Parathyroid adenoma (tissue), 2 donors: ENCODE results near the gene CSNK1G3.

ENCODE experiments used
- H2AFZ ChIP-seq: fragments of 300-600 bp; sonication (generic); one replicate; pipeline ENCODE4 v1.7.0; 2017; ENCODE audit warnings: antibody characterized with exemption, mild to moderate bottlenecking
- H3K27ac ChIP-seq: fragments of 300-600 bp; sonication (generic); one replicate; pipeline ENCODE4 v1.7.0; 2017
- H3K27me3 ChIP-seq: fragments of 300-600 bp; sonication (generic); one replicate; pipeline ENCODE4 v1.7.0; 2017; ENCODE audit warnings: low read length; ENCODE audit not compliant: control insufficient read depth, insufficient read depth
- H3K36me3 ChIP-seq: fragments of 300-600 bp; sonication (generic); one replicate; pipeline ENCODE4 v1.7.0; 2017; ENCODE audit warnings: low read length; ENCODE audit not compliant: control insufficient read depth, insufficient read depth
- H3K4me1 ChIP-seq: fragments of 300-600 bp; sonication (generic); one replicate; pipeline ENCODE4 v1.7.0; 2017; ENCODE audit warnings: control low read depth
- H3K4me2 ChIP-seq: fragments of 300-600 bp; sonication (generic); one replicate; pipeline ENCODE4 v1.7.0; 2017; ENCODE audit warnings: low read length
- H3K4me3 ChIP-seq: fragments of 300-600 bp; sonication (generic); one replicate; pipeline ENCODE4 v1.7.0; 2017; ENCODE audit warnings: low read depth, low read length
- H3K79me2 ChIP-seq: fragments of 300-600 bp; sonication (generic); one replicate; pipeline ENCODE4 v1.7.0; 2017; ENCODE audit warnings: control low read depth
- H3K9ac ChIP-seq: fragments of 300-600 bp; sonication (generic); one replicate; pipeline ENCODE4 v1.7.0; 2017; ENCODE audit warnings: mild to moderate bottlenecking
- H3K9me3 ChIP-seq: fragments of 300-600 bp; sonication (generic); one replicate; pipeline ENCODE4 v1.7.0; 2017; ENCODE audit warnings: low read length; ENCODE audit not compliant: control insufficient read depth
- TF ChIP-seq, protein P1 (sequence below): fragments of 300-600 bp; sonication (generic); IDR thresholded peaks from one replicate; pipeline ENCODE4 v1.7.0; 2017; ENCODE audit warnings: antibody characterized with exemption, mild to moderate bottlenecking
- donor health status: primary hyperparathyroidism.

The CSNK1G3 gene

DNA sequence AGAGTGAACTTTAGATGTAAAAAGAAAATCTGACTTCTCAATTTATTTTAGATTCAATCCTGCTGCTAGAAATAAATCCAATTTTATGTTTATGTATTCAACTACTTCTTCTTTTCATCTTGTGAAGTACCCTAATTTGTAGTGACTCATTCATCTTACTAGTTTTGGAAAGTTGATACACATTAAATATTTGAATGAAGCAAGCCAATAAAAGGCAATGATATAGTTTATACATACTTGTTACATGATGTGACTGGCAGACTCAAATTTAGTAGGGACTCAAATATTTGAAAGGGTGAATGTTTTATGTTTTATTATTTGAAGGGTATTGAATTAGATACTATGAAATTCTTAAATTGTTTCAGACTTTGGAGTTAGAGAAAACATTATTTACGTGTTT lies 34.7 kb downstream of the CSNK1G3 start:
- Histone ChIP-seq H3K4me1 (no peaks in the 10 kb centered on the region), H3K79me2 (no peaks in the 10 kb centered on the region), H3K9ac (no peak overlapping the region), H3K27me3 (no peaks in the 10 kb centered on the region), H3K4me2 (no peak overlapping the region), H3K36me3 (no peaks in the 10 kb centered on the region), H3K9me3 (no peaks in the 10 kb centered on the region), H3K4me3 (no peak overlapping the region), H2AFZ (no peak overlapping the region), H3K27ac (no peak overlapping the region)
- TF ChIP-seq, protein P1, sequence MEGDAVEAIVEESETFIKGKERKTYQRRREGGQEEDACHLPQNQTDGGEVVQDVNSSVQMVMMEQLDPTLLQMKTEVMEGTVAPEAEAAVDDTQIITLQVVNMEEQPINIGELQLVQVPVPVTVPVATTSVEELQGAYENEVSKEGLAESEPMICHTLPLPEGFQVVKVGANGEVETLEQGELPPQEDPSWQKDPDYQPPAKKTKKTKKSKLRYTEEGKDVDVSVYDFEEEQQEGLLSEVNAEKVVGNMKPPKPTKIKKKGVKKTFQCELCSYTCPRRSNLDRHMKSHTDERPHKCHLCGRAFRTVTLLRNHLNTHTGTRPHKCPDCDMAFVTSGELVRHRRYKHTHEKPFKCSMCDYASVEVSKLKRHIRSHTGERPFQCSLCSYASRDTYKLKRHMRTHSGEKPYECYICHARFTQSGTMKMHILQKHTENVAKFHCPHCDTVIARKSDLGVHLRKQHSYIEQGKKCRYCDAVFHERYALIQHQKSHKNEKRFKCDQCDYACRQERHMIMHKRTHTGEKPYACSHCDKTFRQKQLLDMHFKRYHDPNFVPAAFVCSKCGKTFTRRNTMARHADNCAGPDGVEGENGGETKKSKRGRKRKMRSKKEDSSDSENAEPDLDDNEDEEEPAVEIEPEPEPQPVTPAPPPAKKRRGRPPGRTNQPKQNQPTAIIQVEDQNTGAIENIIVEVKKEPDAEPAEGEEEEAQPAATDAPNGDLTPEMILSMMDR: no peak

DNA sequence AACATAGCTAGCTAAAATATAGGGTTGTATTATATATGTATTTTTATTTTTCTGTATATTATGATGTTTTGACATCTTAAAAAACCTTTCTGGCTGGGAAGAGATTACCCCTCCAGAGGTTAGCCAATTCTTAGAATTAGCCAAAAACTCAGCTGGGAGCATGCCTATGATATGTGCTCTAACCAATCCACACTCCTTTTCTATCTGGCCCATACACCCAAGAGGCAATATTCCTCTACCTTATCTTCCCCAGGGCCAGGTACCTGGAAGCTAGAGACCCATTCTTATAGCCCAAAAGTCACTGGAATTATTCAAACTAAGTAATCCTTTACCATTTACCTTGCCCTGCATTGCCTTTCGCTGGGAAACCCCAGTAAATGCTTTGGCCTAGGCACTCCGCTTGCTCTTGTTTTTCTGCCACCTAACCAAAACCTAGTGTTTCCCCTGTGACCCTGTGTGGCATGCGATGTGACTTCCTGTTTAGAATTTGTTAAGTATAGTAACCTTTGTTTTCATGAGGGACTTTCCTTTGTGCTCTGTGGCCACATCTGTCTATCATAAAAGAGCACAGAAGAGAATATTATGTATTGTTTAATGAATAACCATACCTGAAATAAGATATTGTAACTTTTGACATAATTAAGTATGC lies 37.4 kb downstream of the CSNK1G3 start:
- no peak overlapping the region for H2AFZ ChIP-seq

DNA sequence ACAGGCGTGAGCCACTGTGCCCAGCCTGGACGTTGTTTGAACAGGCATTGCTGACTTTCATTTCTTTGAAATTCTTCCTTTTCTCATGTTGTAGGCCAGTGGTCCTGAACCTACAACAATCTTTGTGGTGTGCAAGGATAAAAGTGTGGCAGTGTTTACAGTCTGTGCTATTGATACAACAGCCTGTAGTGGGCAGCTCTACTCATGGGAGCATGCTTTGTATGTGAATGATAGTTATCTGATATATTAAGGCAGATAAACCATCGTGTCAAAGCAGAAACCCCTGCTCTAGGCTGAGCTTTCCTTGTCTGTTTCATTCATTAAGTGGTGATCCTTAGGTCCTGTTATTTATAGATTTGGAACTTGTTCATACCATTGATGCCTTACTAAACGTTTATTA lies 42.6 kb downstream of the CSNK1G3 start:
- Histone ChIP-seq H3K79me2 (peaks cover 4% of the 10 kb centered on the region), H3K4me1 (no peaks in the 10 kb centered on the region), H3K9me3 (no peaks in the 10 kb centered on the region), H3K27me3 (no peaks in the 10 kb centered on the region), H3K36me3 (no peaks in the 10 kb centered on the region), H3K4me3 (no peak overlapping the region), H3K9ac (no peak overlapping the region), H3K27ac (no peak overlapping the region), H2AFZ (no peak overlapping the region), H3K4me2 (no peak overlapping the region)
- TF ChIP-seq, protein P1: no peak

More for the DNA sequence above, 37.4 kb downstream of the CSNK1G3 start:
- TF ChIP-seq, protein P1: no peak
- Histone ChIP-seq H3K9ac (no peak overlapping the region), H3K4me3 (no peak overlapping the region), H3K9me3 (no peaks in the 10 kb centered on the region), H3K4me1 (no peaks in the 10 kb centered on the region), H3K79me2 (no peaks in the 10 kb centered on the region), H3K4me2 (no peak overlapping the region), H3K27ac (no peak overlapping the region), H3K27me3 (no peaks in the 10 kb centered on the region), H3K36me3 (no peaks in the 10 kb centered on the region)

DNA sequence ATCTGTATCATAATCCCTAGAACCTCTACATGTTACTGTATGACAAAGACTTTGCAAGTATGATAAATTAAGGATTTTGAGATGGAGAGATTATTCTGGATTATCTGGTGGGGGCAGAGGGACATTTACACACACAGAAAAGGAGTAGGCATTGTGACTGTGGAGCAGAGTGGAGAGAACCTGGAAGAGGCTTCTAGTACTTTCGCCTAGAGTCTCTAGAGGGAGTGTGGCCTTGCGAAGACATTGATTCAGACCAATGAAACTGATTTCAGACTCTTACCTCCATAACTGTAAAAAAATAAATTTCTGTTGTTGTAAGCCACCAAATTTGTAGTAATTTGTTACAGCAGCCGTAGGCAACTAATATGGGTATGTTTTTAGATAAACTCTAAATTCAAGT lies 45.9 kb downstream of the CSNK1G3 start:
- TF ChIP-seq, protein P1: no peak
- Histone ChIP-seq H3K27me3 (no peaks in the 10 kb centered on the region), H3K4me2 (no peak overlapping the region), H3K9ac (no peak overlapping the region), H3K36me3 (no peaks in the 10 kb centered on the region), H3K4me1 (no peaks in the 10 kb centered on the region), H3K4me3 (no peak overlapping the region), H3K27ac (no peak overlapping the region), H2AFZ (no peak overlapping the region), H3K79me2 (peaks cover 4% of the 10 kb centered on the region), H3K9me3 (no peaks in the 10 kb centered on the region)

DNA sequence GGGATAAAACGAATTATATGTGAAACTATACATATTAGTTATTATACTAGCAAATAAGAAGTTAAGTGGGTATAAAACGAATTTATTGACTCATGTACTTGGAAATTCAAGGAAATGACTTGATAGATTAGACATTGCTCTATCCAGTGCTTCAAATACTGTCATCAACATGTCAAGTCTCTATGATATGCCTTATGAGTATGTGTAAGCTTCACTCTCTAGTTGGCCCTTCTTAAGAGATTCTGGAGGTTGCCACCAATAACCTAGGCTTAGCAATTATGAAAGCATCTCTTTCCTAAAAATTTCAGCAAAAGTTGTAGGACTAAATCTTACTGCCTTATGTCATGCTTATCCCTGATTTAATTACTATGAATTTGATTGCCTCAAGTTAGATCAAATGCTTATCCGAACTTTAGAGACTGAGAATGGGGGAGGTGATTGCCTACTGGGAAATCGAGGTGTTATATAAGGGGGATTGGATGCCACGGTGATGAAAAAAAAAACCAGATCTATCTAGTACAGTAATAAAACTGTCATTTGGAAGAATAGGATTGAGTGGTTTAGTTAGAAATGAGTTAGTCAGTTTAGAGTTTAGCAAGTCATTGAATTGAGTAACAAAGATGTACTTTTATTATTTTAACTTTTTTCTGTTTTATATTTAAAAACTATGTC lies 46.9 kb downstream of the CSNK1G3 start:
- Histone ChIP-seq H2AFZ (no peak overlapping the region), H3K9ac (no peak overlapping the region), H3K9me3 (no peaks in the 10 kb centered on the region), H3K4me1 (no peaks in the 10 kb centered on the region), H3K79me2 (peaks cover 4% of the 10 kb centered on the region), H3K36me3 (no peaks in the 10 kb centered on the region), H3K4me2 (no peak overlapping the region), H3K27me3 (no peaks in the 10 kb centered on the region), H3K4me3 (no peak overlapping the region), H3K27ac (no peak overlapping the region)
- TF ChIP-seq, protein P1: no peak
